GM19239 (cell line): Measurements from ENCODE around the gene KLF16.
"Not testable (repeated sequence)": the region's sequence is repeated elsewhere in the genome, so short reads cannot be mapped to it uniquely, and the experiment has no call there.

ENCODE experiments used
- DNase-seq: peaks from one replicate; pipeline ENCODE4 v3.0.0; 2011; ENCODE audit warnings: low spot score; ENCODE audit not compliant: insufficient read length
- FAIRE-seq: peaks from 2 replicates; lab custom pipeline; 2011; peaks lifted over from hg19 to GRCh38; lab: Jason Lieb, UNC

KLF16 gene

DNA sequence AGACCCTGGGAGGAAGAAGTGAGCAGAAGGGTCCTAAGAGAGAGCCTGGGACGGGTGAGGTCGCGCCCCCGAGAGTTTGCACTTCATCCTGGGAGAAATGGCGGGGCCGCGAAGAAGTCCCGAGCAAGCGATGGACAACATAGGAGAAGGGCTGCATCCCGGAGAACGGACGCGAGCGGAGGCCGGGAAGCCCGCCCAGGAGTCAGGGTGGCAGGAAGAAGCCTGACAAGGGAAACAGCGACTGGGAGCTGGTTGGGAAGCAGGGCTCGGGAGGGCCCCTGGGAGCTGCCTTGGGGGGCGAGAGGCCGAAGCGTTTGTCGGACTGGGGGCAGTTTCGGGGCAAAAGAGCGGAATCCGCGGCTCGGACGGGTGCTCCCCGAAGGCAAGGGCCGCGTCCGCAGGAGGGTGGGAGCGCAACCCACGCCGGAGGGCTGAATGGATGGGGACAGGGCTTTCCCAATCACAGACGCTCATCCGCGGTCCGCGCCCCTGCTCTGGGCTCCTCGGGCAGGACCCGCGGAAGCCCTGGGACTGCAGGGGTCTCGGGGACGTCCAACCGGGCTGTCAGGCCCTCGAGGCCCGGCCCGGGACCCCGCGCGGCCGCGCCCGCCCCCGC, 21.4 kb upstream of the KLF16 start:
- DNase-seq (no peak), FAIRE-seq (no peak)

DNA sequence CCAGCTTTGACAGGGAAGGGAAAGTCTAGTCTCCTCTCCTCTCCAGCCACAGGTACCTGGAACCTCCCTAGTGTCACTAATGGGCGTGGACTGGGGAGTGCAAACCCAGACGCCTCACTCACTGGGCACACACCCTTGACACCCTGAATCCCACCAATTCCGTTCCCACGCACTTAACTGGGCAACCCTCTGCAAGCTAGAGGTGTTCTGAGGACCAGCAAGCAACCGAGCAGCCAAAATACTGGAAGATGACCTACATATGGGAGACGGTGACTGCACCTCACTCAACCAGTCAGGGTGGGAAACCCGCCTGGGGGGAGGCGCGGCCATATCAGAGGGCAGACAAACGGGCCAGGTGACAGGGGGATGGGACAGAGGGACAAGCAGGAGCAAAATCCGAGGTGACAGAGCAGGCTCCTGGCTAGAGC, 20.9 kb upstream of the KLF16 start:
- no peak for DNase-seq
- peak; percentile 81 for FAIRE-seq

DNA sequence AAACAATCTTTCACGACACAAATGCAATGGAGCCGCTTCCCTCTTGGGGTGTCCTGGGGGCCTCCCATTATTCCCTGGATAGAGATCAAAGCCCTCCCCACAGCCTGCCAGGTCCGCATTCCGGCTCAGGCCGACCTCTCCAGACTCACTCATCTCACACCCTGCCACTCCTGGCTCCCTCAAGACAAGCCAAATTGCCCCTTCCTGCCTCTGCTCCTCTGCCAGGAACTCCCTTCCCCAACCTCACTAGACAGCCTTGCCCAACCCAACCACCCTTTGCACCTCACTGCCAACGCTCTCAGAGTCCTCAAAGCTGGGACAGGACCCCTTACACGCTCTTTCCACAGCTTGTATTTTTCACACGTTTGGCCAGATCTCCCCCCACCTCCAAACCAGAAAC, 20.4 kb upstream of the KLF16 start:
- FAIRE-seq: no peak
- DNase-seq: no peak

- FAIRE-seq: no peak
Observed at GRCh38 chr19:1882786-1883692, 19.7 kb upstream of the KLF16 start.

DNA sequence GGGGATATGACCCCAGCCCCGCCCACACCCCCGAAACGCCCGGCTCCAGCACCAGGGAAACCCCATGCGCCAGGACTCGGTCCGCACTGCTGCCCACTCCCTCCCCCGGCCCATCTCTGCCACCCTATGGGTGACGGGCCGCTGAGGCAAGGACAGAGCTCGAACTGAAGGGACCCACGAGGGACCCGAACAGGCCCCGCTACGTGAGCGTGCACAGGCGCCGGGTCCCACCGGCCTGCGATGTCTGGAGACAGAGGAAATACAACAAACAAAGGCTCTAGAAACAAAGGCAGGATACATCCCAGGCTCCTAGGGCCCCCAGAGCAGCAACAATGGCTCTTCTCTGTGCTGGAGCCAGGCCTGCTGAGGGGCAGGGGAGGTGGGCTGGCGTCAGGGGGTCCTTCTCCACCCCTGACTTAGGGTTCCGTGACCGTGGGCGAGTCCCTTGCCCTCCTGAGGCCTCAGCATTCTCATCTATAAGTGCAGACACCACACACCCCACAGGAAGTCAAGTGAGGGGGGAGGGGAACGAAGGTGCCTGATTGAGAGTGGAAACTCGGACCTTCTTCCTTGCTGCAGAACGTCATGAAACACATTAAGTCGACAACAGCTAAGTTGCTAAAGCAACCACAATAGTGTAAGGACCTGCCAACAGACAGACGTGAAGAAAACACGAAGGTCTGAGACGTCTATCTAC, 18.9 kb upstream of the KLF16 start:
- no peak for FAIRE-seq

More at GRCh38 chr19:1882786-1883692, 19.7 kb upstream of the KLF16 start:
- no peak for DNase-seq

GRCh38 chr19:1881393-1882088, 18.2 kb upstream of the KLF16 start:
- not testable (repeated sequence) for FAIRE-seq, DNase-seq

More for the DNA sequence above, 18.9 kb upstream of the KLF16 start:
- no peak for DNase-seq

DNA sequence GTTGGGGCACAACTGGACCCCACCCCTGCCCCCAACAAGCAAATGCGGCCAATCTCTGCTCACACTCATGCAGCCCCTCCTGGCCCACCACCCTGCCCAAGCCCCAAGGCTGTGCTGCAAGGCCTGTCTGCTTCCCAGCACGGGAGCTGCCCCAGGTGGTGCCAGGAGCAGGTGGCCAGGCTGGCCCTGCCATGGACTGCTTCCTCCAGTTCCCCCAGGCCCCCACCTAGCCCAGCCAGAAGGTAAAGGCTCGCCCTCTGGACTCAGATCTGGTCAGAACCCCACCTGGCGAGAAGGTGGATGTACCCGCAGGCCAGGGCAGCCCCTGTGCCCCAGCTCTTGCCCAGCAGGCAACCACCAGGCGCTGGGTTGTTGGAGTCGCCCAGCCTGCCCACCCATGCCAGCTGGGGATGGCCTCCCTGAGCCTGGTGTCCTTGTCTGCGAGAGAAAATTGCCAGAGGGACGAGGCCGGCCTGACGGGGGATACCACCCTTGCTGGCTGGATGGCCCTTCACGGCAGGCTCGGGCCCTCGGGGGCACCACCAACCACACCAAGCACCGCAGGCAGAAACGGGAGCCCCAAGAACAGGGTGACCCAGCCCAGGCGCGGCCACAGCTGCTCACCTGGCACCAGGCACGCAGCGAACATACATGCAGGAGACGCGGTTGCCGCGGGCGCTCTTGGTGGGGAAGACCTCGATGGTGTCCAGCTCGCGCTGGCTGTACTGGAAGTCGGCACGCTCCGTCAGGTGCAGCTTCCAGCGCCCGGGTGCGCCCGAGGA, 17.4 kb upstream of the KLF16 start:
- DNase-seq (no peak), FAIRE-seq (no peak)

- not testable (repeated sequence) for DNase-seq, FAIRE-seq
Observed at GRCh38 chr19:1879982-1880381, 16.6 kb upstream of the KLF16 start.

DNA sequence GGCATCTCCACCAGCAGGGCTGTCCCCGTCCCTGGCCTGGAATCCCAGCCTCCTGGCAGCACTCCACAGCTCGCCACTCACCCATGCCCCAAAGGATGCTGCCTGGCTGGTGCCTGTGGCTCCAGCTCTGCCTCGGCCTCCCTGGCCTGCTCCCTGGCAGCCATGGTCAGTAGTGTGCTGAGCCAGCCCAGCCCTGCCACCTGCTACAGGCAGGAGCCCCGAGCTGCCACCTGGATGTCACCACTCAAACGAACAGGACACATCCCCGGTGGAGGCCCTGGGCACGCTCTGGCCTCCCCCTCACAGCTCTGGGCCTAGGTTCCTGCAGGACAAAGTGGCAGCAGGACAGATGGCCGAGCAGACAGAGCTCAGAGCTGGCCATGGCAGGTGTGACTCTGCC, 15.2 kb upstream of the KLF16 start:
- FAIRE-seq, DNase-seq: not testable (repeated sequence)

DNA sequence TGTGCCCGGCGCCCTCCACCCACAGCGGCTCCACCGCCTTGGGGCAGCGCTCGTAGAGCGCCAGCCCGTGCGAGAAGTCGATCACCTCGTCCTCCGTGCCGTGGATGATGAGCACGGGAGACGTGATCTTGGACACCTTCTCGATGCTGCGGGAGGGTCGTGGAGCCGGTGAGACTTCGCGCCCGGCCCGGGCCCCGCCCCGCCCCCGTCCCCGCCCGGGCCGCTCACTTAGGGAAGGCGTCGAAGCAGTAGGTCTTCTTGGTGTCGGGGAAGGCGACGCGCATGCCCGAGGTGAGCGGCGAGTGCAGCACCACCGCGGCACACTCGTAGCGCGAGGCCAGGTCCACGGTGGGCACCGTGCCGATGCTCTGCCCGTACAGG, 13.9 kb upstream of the KLF16 start:
- not testable (repeated sequence) for DNase-seq, FAIRE-seq

DNA sequence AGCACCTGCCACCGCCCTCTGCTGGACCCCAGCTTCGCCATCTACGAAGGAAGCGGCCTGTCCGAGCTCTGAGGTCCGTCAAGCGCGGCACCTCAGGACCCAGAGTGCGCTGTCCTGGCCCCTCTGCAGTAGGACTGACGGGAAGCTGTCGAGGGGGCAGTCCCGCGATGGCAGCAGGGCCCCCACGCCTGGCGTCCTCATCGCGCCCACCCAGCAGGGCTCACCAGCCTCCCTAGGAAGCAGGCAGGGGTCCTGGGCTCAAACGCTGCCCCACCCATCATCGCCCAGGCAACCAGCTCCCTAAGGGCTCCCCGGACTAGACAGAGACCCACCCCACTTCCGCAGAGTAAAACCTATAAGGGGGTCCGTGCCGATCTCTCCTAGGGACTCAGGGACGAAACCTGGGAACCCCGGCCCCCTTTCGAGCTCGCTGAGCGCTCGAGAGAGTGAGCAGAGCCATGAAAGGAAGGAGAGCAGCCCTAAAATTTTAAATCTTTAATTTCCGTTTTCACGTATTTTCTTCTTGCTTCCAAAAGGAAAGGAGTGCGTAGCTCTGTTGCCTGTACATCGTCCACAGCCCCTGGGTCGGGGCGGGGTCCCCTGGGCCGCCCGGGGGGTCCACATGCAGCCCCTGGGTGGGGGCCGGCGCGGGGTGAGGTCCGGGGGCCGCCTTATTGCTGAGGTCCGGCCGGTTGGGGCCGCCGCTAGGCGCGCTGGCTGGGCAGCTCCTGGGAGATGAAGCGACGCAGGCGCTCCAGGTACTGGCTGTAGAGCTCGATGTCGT, 13.3 kb upstream of the KLF16 start:
- not testable (repeated sequence) for DNase-seq, FAIRE-seq

DNA sequence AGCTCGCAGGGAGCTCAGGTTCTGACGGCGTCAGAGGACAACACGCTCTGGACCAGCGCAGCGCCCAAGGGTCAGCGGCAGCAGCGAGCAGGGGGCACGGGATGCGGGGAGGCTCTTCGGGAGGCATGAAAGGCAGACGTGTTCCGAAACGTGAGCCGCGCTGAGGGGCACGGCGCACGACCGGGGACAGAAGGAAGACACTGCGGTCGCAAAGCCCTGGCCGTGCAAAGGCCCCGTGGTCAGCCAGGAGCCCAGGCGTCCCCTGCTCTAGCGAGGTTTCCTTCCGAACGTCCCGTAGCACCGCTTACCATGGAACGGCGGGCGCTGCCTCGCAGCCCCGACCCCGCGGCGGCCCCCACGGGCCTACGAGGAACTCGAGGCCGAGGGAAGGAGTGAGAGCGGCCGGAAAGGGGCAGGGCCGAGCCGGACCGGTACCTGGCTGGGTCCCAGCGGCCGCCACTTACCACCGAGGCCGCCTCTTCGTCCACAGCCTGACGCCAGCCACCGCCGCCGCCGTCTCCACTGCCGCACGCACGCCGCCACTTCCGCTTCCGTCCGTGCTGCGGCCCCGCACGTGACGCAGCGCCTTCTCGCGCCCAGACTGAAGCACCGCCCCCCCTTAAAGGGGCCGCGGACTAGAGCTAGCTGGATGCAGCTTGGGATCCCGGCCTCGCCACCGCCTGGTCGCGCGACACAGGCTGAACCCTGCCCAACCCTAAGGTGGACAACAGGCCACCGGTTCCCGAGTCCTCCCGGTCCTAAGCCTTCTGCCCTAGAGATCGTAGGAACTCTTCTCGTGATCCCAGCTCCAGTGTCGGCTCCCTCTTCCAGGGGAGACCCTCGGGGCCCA, 12.5 kb upstream of the KLF16 start:
- DNase-seq: peak; percentile 99
- FAIRE-seq: peak; percentile 98

GRCh38 chr19:1875265-1875645, 11.9 kb upstream of the KLF16 start:
- not testable (repeated sequence) for DNase-seq
- peak; percentile 84 for FAIRE-seq

DNA sequence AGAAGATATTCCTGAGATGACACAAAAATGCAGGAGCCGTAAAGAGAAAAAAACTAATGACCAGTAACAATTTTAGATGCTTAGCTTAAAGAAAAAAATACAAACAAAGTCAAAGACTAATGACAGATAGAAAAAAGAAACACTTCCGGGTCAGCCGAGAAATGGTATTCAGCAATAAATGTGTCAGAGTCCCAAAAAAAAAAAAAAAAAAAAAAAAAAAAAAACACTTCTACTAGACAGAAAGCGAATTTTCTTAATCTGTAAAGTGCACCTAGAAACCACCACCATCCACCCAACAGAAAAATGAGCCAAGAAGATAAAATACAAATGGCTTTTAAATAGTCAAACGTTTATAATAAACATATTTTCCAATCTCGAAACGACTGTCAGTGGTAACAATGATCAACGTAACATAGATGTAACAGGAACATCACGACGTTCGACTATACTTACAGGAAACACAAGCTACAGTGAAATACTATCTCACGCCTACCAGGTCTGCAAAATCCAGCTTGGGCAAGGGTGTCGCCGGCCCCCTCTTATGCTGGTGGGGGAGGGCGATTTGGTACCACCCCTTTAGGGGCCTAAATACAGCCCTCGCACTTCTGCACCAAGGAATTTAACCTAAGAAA, 11.3 kb upstream of the KLF16 start:
- FAIRE-seq: peak; percentile 82
- no peak for DNase-seq

DNA sequence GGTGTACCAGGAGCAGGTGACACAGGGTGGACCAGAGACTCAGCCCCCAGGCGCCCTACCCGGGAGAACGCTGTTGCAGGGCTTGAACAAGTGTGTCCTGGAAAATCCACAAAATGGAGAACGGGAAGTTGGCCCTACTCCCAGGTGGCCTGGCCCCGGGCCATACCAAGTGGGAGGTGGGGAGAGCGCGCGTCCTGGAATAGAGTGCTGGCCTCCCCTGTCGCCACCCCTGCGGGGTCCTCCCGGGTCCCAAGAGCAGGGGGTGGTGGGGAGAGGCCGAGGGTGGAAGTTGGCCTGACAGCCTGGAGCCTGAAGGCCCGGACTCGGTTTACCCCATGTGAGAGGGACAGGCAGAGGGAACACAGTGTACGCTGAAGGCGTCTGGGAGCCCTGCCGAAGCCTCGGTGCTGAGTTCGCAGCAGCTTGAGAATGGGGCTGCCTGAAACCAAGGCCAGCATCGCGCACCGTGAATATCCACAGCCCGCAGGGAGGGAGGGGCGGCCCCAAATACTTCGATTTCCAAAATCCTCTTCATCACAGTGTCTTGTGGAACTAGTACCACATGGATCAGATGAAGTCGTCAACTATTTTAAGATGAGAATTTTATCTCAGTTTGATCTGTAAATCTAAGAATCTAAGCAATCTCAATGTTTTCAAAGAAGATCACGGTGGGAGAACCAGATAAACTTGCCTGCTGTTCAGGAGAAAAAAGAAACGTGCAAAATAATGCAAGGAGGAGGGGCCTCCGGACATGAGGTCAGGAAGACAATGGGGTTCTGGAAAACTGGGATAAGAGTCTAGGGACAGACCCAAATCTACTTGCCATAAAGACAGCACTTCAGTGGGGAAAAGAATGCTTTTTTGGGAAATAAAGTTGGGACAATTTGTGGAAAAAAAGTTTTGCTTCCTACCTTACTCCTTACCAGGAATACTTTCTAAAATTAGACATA, 10.4 kb upstream of the KLF16 start:
- DNase-seq (no peak), FAIRE-seq (no peak)

GRCh38 chr19:1872807-1873523, 9.6 kb upstream of the KLF16 start:
- DNase-seq (no peak), FAIRE-seq (no peak)
